Fibroblast of pulmonary artery (primary cell): ENCODE measurements around the gene ZBTB6.
"Not testable (repeated sequence)": the region's sequence is repeated elsewhere in the genome, so short reads cannot be mapped to it uniquely, and the experiment has no call there.

ENCODE experiments used
- DNase-seq: peaks from one replicate; pipeline ENCODE4 v3.0.0-alpha.2; 2010; ENCODE audit warnings: low read depth
- H3K4me3 ChIP-seq: replicated peaks from 2 replicates; pipeline ENCODE4 v1.5.1; 2011; ENCODE audit warnings: low read depth, mild to moderate bottlenecking, control low read depth, low read length, moderate library complexity
- CTCF ChIP-seq: IDR thresholded peaks from 2 replicates; pipeline ENCODE4 v1.5.1; 2011; ENCODE audit warnings: mild to moderate bottlenecking, control low read depth, low read length, inconsistent platforms; ENCODE audit errors: missing control alignments

ZBTB6 gene

GRCh38 chr9:122904466-122904822 is 8.7 kb downstream of the ZBTB6 start:
- peak overlapping the region; percentile 89 for H3K4me3 ChIP-seq
- TF ChIP-seq CTCF = no peak
- DNase-seq = peak; percentile 39

DNA sequence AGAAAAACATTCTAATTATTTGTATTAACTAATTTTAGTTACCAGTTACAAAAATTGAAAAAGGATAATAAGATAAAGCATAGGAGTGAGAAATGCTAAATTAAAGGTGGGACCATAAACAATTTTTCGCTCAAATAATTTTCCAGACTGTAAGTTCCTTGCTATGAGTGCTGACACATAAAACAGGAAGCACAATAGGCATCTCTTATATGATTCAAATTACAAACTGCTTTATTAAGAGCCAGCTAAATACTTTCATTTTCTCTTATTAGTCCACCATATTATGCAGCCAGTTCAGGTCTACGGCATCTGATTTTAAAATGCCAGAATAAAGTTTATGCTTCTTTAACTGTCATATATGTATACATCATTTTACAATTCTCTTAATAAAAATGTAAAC is 12.3 kb downstream of the ZBTB6 start:
- no peak for TF ChIP-seq CTCF
- peak overlapping the region; percentile 1 for H3K4me3 ChIP-seq
- peak; percentile 17 for DNase-seq

GRCh38 chr9:122897969-122898368 is 15.2 kb downstream of the ZBTB6 start:
- no peak for DNase-seq

DNA sequence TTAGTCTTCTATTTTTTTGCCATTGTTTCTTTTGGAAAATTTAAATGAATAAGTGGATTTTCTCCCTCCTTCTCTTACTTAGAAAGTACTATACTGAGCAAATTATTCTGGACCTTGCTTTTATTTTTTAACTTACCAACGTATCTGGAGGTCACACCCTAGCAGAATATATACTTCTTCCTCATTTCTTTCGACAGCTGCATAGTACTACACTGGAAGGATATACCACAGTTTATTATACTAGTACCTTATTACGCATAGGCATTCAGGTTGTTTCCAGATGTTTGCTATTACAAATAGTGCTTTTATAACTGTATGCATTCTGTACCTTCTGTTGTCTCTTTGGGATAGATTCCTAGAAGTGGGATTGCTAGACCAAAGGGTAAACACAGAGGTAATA is 24.6 kb downstream of the ZBTB6 start:
- no peak overlapping the region for H3K4me3 ChIP-seq
- TF ChIP-seq CTCF = no peak

More at GRCh38 chr9:122897969-122898368, 15.2 kb downstream of the ZBTB6 start:
- H3K4me3 ChIP-seq = no peak overlapping the region
- TF ChIP-seq CTCF = no peak

DNA sequence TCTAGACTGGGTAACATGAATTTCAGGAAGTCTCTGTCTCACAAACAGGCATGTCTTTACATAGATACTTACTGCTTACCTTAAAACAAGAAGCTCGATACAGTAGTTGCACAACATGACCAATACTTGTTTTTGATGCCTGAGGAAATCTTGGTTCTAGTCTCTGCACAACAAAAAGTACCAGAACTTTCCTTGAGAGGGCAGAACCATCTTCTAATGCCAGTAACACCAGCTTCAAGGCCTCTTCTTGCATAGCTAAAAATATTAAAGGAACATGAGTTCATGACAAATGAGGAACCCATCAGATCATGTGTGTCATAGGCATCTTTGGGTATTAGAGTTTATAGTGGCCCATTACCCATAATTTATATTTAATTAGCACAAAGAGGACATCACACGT is 30.0 kb downstream of the ZBTB6 start:
- TF ChIP-seq CTCF = no peak
- H3K4me3 ChIP-seq = no peak overlapping the region
- no peak for DNase-seq

More for the DNA sequence above, 24.6 kb downstream of the ZBTB6 start:
- no peak for DNase-seq

DNA sequence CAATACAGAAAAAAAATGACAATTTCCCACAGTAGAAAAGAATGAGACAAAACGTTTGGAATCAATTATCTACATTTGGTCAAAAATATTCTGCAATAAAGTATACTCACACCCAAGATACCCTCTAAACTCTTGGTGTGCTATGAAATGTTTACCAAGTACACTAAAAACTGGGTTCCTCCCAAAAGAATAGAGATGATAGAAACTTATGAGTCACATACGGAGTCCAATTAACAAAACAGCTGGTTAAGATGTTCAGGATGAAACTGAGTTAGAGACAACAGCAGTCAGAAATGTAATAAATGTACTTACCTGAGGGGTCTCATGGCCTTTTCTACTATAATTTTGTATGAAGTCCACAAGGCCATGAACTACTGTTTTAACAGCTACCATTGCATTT is 33.7 kb downstream of the ZBTB6 start:
- no peak for TF ChIP-seq CTCF
- DNase-seq = no peak
- no peak overlapping the region for H3K4me3 ChIP-seq

- H3K4me3 ChIP-seq = no peak overlapping the region
- TF ChIP-seq CTCF = no peak
- no peak for DNase-seq
Measured at GRCh38 chr9:122875523-122875922, 37.6 kb downstream of the ZBTB6 start.

- DNase-seq = not testable (repeated sequence)
Measured at GRCh38 chr9:122867276-122867675, 45.8 kb downstream of the ZBTB6 start.

More at GRCh38 chr9:122867276-122867675, 45.8 kb downstream of the ZBTB6 start:
- not testable (repeated sequence) for H3K4me3 ChIP-seq
